ENCODE results near the gene BACH1. TPM values are rescaled to one million over a fixed set of nuclear protein-coding genes. Genes with fewer than 3 reads are reported as not detected.
"Not testable (repeated sequence)": the region's sequence is repeated elsewhere in the genome, so short reads cannot be mapped to it uniquely, and the experiment has no call there.

Gene BACH1
- total RNA-seq: 10 to 100 TPM; 21.8 to 23.2 TPM

DNA sequence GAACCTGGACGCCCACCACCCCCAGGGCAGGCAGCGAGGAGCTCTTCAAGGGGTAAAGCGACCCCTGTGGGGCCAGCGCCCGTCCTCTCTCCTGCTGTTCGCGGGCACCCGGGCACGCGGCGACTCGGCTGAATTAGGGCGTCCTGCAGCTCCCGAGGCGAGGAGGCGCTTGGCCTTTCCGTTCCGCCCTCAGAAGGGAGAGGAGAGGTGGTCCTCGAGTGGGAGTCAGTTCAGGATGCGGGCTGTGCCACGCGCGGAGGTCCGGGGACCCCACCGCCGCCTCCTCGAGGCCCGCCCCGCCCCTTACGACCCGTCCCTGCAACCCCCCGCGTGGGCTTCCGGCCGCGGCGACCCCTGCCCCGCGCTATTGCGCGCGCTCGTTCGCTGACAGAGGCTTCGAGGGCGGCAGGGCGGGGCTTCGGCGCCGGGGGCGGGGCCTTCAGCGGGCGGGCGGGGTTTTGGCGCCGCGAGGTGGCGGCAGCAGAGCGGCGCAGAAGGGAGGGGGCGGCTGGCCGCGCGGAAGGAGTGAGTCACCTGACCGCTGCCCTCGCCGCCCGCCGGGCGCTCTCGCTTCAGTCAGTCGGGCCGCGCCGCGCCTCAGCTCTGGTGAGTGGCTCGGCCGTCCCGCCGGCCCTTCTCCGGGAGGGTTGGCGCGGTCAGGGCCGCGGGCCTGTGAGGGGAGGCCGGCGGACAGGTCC lies at the start of gene BACH1:
Gene BACH1, plus strand, starts transcription at position 575 of the 698 bp plus-strand sequence. CDS start 22,359 bp downstream, outside the sequence.
- H3K9me3 Mint-ChIP-seq: peaks cover 16% of the 10 kb centered on the region
- DNase-seq: peak; percentile 92
- peaks cover 13% of the 10 kb centered on the region for H3K36me3 Mint-ChIP-seq
- peak within 1 kb of the TSS; percentile 92 for H3K27ac Mint-ChIP-seq
- peaks cover 50% of the 10 kb centered on the region for H3K4me1 Mint-ChIP-seq
- peak within 1 kb of the TSS; percentile 90 for H3K4me3 Mint-ChIP-seq
- no peaks in the 10 kb centered on the region for H3K27me3 Mint-ChIP-seq

DNA sequence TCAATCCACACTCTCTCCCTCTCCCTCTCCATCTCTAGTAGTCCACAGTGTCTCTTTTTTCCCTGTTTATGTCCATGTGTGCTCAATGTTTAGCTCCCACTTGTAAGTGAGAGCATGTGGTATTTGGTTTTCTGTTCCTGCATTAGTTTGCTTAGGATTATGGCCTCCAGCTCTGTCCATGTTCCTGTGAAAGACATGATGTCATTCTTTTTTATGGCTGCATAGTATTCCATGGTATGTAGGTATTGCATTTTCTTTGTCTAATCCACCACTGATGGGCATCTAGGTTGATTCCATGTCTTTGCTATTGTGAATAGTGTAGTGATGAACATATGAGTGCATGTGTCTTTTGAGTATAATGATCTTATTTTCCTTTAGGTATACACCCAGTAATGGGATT lies 49.4 kb upstream of the BACH1 start:
- not testable (repeated sequence) for H3K27ac Mint-ChIP-seq, H3K4me1 Mint-ChIP-seq, H3K36me3 Mint-ChIP-seq

DNA sequence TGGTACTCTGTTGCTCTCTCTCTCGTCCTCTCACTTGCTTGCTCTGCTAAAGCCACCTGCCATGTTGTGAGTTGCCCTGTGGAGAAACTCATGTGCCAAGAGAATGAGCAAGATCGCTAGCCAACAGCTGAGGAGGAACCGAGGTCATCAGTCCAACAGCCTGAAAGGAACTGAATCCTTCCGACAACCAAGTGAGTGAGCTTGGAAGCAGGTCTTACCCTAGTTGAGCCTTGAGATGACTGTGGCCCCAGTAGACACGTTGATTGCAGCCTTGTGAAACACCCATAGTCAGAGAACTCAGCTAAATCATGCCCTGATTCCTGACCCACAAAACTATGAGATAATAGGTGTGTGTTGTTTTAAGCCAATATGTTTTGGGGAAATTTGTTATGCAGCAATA lies 48.1 kb upstream of the BACH1 start:
- Mint-ChIP-seq H3K4me1 (peaks cover under 1% of the 10 kb centered on the region), H3K27me3 (no peaks in the 10 kb centered on the region), H3K27ac (no peak overlapping the region), H3K9me3 (peaks cover 16% of the 10 kb centered on the region), H3K36me3 (peaks cover 7% of the 10 kb centered on the region), H3K4me3 (no peak overlapping the region)
- DNase-seq: no peak

More for the DNA sequence above, 49.4 kb upstream of the BACH1 start:
- DNase-seq, H3K4me3 Mint-ChIP-seq, H3K27me3 Mint-ChIP-seq: not testable (repeated sequence)
- peaks cover 13% of the 10 kb centered on the region for H3K9me3 Mint-ChIP-seq

DNA sequence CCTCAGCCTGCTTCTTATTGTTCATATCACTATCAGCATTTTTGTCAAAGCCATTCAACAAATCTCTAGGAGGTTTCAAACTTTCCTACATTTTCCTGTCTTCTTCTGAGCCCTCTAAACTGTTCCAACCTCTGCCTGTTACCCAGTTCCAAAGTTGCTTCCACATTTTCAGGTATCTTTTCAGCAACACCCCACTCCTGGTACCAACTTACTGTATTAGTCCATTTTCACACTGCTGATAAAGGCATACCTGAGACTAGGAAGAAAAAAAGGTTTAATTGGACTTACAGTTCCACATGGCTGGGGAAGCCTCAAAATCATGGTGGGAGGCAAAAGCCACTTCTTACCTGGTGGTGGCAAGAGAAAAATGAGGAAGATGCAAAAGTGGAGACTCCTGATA lies 44.9 kb upstream of the BACH1 start:
- H3K4me3 Mint-ChIP-seq, H3K27me3 Mint-ChIP-seq: not testable (repeated sequence)

DNA sequence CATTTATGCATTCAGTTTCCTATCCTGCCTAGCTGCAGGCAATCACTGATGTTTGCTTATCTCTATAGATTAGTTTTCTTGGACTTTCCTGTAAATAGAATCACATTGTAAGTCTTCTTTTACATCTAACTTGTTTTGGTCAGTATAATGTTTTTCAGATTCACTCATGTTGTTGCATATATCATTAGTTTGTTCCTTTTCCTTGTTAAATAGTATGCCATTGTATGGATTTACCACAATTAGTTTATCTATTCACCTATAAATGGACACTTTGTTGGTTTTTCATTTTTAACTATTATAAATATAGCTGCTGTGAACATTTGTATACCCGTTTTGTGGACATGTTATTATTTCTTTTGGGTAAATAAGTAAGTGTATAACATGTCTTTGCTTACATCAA lies 44.2 kb upstream of the BACH1 start:
- no peak for DNase-seq
- Mint-ChIP-seq H3K27me3 (no peaks in the 10 kb centered on the region), H3K9me3 (peaks cover 12% of the 10 kb centered on the region), H3K4me3 (no peak overlapping the region), H3K36me3 (peaks cover 7% of the 10 kb centered on the region), H3K27ac (no peak overlapping the region), H3K4me1 (no peaks in the 10 kb centered on the region)

More for the DNA sequence above, 44.9 kb upstream of the BACH1 start:
- not testable (repeated sequence) for H3K36me3 Mint-ChIP-seq, DNase-seq, H3K27ac Mint-ChIP-seq, H3K4me1 Mint-ChIP-seq
- peaks cover 16% of the 10 kb centered on the region for H3K9me3 Mint-ChIP-seq

- H3K4me1 Mint-ChIP-seq: no peaks in the 10 kb centered on the region
- DNase-seq: no peak
- peaks cover 7% of the 10 kb centered on the region for H3K36me3 Mint-ChIP-seq
Measured at GRCh38 chr21:29256126-29256910, 42.4 kb upstream of the BACH1 start.

DNA sequence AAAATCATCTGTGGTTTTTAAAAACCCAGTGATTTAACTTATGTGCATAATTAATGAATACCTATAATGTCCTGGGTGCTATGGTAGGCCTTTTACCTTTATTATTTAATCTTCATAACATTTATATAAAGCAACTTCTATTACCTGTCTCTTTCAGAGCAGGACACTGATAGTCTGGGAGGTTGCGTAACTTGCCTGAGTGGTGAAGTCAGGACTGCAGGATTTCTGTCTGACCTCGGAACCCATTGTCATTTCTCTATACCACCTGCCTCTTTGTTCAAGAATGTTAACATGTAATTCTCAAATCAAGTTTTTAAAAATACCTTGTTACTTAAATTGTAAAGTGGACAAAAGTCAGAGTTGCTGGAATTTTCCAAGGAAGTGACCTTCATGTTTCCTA lies 41.0 kb upstream of the BACH1 start:
- Mint-ChIP-seq H3K9me3 (peaks cover 11% of the 10 kb centered on the region), H3K4me1 (no peaks in the 10 kb centered on the region), H3K27ac (no peak overlapping the region), H3K27me3 (no peaks in the 10 kb centered on the region), H3K4me3 (no peak overlapping the region), H3K36me3 (peaks cover 7% of the 10 kb centered on the region)
- DNase-seq: no peak

More at GRCh38 chr21:29256126-29256910, 42.4 kb upstream of the BACH1 start:
- Mint-ChIP-seq H3K9me3 (peaks cover 12% of the 10 kb centered on the region), H3K27ac (no peak overlapping the region), H3K4me3 (no peak overlapping the region), H3K27me3 (no peaks in the 10 kb centered on the region)

DNA sequence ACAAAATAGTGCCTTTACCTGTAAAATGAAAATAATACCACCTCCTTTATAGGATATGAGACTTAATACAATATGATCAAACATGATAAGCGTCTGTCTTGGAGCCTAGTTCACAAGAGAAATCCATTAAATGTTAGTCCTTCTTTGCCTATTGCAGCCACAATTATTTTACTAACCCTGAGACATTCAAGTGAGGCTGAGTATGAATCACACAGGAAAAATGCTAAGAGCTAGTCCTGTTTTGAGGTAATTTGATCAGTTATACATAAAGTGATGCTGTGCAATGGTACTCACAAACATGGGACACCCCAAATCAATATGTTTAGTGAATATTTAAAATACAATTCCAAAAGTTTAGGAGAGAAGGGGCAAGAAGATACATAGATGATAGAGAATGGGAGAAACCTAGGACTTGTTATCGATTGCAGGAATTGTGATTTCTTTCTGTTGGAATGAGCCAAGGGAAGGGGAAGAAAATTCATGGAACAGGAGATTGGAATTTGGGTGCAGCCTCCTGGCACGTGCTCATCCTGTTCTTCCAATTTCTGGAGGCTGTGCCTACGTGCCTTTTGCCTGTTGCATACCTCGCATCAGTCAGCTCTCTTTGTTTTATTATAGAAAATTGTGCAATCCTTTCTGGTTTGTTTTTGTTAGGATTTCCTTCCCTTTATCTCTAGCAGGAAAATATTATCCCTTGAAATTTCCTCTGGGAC lies 39.9 kb upstream of the BACH1 start:
- Mint-ChIP-seq H3K9me3 (peaks cover 7% of the 10 kb centered on the region), H3K4me3 (no peak overlapping the region), H3K27me3 (no peaks in the 10 kb centered on the region), H3K27ac (no peak overlapping the region), H3K36me3 (peaks cover 5% of the 10 kb centered on the region), H3K4me1 (no peaks in the 10 kb centered on the region)
- DNase-seq: no peak

- Mint-ChIP-seq H3K9me3 (peaks cover 1% of the 10 kb centered on the region), H3K27me3 (no peaks in the 10 kb centered on the region), H3K4me3 (no peak overlapping the region), H3K4me1 (peaks cover 4% of the 10 kb centered on the region), H3K27ac (no peak overlapping the region), H3K36me3 (no peaks in the 10 kb centered on the region)
- DNase-seq: no peak
Measured at GRCh38 chr21:29260461-29260860, 38.3 kb upstream of the BACH1 start.

- no peak for DNase-seq
- H3K4me3 Mint-ChIP-seq: no peak overlapping the region
- H3K27ac Mint-ChIP-seq: no peak overlapping the region
- peaks cover 12% of the 10 kb centered on the region for H3K4me1 Mint-ChIP-seq
- no peaks in the 10 kb centered on the region for H3K27me3 Mint-ChIP-seq
- no peaks in the 10 kb centered on the region for H3K36me3 Mint-ChIP-seq
- peaks cover 1% of the 10 kb centered on the region for H3K9me3 Mint-ChIP-seq
Measured at GRCh38 chr21:29261555-29262540, 36.9 kb upstream of the BACH1 start.

- DNase-seq: no peak
- no peaks in the 10 kb centered on the region for H3K36me3 Mint-ChIP-seq
- peaks cover 12% of the 10 kb centered on the region for H3K4me1 Mint-ChIP-seq
- peak overlapping the region; percentile 40 for H3K27ac Mint-ChIP-seq
- no peak overlapping the region for H3K4me3 Mint-ChIP-seq
- peaks cover 1% of the 10 kb centered on the region for H3K9me3 Mint-ChIP-seq
- H3K27me3 Mint-ChIP-seq: no peaks in the 10 kb centered on the region
Measured at GRCh38 chr21:29264721-29265120, 34.0 kb upstream of the BACH1 start.

DNA sequence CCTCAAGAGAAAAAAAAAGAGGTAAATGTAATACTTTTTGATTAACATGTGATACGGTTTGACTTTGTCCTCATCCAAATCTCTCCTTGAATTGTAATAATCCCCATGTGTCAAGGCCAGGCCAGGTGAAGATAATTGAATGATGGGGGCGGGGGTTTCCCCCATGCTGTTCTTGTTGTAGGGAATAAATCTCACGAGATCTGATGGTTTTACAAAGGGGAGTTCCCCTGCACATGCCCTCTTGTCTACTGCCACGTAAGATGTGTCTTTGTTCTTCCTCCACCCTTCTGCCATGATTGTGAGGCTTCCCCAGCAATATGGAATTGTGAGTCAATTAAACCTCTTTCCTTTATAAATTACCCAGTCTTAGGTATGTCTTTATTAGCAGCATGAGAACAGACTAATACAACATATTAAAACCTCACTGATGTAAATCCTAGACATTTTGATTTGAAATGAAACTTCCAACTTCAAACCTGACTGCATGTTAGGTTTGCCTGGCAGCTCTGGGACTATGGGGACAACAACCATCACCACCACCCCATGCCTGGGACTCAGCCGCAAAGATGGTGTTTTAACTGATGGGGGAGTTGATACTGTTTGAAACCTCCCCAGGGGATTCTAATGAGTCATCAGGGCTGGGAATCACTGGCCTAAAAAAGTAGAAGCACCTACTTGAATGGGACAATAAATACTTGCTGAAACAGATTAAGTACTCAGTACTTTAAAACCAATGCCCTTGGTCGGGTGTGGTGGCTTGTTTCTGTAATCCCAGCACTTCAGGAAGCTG lies 32.8 kb upstream of the BACH1 start:
- Mint-ChIP-seq H3K4me1 (peaks cover 12% of the 10 kb centered on the region), H3K36me3 (no peaks in the 10 kb centered on the region), H3K9me3 (peaks cover 1% of the 10 kb centered on the region), H3K4me3 (no peak overlapping the region), H3K27ac (peak overlapping the region; percentile 28), H3K27me3 (no peaks in the 10 kb centered on the region)
- DNase-seq: peak; percentile 40

DNA sequence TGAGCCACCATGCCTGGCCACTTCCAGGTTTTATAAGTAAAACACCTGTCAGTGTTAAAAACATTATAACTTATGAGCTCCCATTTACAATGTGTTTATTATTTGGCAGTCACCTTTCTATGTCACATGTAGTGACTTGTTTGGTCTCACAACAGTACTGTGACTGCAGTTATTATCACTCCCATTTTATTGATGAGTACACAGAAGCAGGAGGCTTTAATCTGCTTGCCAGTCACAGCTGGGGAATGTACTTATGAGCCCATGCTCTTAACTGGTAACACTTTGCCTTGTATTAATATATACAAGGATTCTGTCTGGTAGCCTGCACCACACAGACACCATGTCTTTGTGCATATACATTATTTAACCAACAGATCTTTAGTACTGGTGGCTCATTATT lies 31.1 kb upstream of the BACH1 start:
- Mint-ChIP-seq H3K9me3 (peaks cover 1% of the 10 kb centered on the region), H3K4me3 (no peak overlapping the region), H3K27ac (no peak overlapping the region), H3K27me3 (no peaks in the 10 kb centered on the region), H3K4me1 (peaks cover 12% of the 10 kb centered on the region), H3K36me3 (no peaks in the 10 kb centered on the region)
- no peak for DNase-seq

GRCh38 chr21:29271927-29272333 lies 26.8 kb upstream of the BACH1 start:
- H3K27me3 Mint-ChIP-seq: no peaks in the 10 kb centered on the region
- H3K9me3 Mint-ChIP-seq: no peaks in the 10 kb centered on the region
- no peak overlapping the region for H3K27ac Mint-ChIP-seq
- H3K36me3 Mint-ChIP-seq: no peaks in the 10 kb centered on the region
- DNase-seq: no peak
- H3K4me3 Mint-ChIP-seq: no peak overlapping the region
- no peaks in the 10 kb centered on the region for H3K4me1 Mint-ChIP-seq

All from activated naive CD8-positive, alpha-beta T cell treated with anti-CD3 and anti-CD28 coated beads for 36 hours (primary cell).